ENCODE data around the gene NQO2. TPM values are rescaled to one million over a fixed set of nuclear protein-coding genes. Genes with fewer than 3 reads are reported as not detected.

NQO2 gene
- total and polyA plus RNA-seq, 2 donors (not counting 1 experiment from before 2014, with no cell fraction given) = 6.2 to 21.5 TPM

DNA sequence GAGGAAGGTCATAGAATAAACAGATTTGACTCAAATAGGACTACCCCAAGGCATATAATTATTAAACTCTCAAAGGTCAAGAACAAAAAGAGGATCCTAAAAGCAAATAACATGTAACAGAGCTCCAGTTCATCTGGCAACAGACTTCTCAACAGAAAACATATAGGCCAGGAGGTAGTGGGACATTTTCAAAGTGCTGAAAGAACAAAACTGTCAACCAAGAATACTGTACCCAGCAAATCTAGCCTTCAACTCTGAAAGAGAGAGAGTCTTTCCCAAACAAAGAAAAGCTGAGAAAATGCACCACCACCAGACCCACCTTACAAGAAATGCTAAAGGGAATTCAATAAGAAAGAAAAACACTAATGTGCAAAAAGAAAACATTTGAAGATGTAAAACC lies 11.9 kb downstream of the NQO2 start:
- CTCF ChIA-PET = interaction anchor here (2.5 kb wide), 1 partner anchor 10 kb away, joined by 8 read pairs; no protein-coding TSS in a partner anchor
- DNase-seq (no peak), ATAC-seq (ENCODE audit: low read depth) (no peak)
- no peak for TF ChIP-seq EZH2 (IDR thresholded peaks at IDR 0.05; ENCODE audit: borderline replicate concordance, insufficient read depth, low read depth, low read length, poor library complexity, severe bottlenecking)
- TF ChIP-seq, protein P1, sequence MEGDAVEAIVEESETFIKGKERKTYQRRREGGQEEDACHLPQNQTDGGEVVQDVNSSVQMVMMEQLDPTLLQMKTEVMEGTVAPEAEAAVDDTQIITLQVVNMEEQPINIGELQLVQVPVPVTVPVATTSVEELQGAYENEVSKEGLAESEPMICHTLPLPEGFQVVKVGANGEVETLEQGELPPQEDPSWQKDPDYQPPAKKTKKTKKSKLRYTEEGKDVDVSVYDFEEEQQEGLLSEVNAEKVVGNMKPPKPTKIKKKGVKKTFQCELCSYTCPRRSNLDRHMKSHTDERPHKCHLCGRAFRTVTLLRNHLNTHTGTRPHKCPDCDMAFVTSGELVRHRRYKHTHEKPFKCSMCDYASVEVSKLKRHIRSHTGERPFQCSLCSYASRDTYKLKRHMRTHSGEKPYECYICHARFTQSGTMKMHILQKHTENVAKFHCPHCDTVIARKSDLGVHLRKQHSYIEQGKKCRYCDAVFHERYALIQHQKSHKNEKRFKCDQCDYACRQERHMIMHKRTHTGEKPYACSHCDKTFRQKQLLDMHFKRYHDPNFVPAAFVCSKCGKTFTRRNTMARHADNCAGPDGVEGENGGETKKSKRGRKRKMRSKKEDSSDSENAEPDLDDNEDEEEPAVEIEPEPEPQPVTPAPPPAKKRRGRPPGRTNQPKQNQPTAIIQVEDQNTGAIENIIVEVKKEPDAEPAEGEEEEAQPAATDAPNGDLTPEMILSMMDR (IDR thresholded peaks at IDR 0.05) = no peak
- H3K9me3 ChIP-seq (ENCODE audit: control extremely low read depth in 1 of 3, control insufficient read depth in 2 of 3, insufficient read depth in 1 of 3, low read length in 2 of 3) = peaks cover 2 to 21% (median 13%) of the 10 kb centered on the region in 3 donors
- H3K79me2 ChIP-seq (ENCODE audit: control insufficient read depth, insufficient read depth, low read length) = no peaks in the 10 kb centered on the region
- no peaks in the 10 kb centered on the region for H3K27me3 ChIP-seq (replicated peaks in 1 of 4; ENCODE audit: control extremely low read depth in 1 of 4, control insufficient read depth in 3 of 4, insufficient read depth in 4 of 4, low read length in 3 of 4)
- H3K4me2 ChIP-seq (replicated peaks; ENCODE audit: low read depth, low read length, poor library complexity, severe bottlenecking) = no peak overlapping the region
- intact Hi-C loops (cut with micrococcal nuclease) = no loop called here
- no peak overlapping the region for H3K4me3 ChIP-seq (ENCODE audit: control extremely low read depth in 1 of 5, extremely low read depth in 1 of 5, insufficient read depth in 1 of 5, low read depth in 2 of 5, low read length in 4 of 5)
- no peak overlapping the region for H3K9ac ChIP-seq (ENCODE audit: low read length)
- no peaks in the 10 kb centered on the region for H3K4me1 ChIP-seq (ENCODE audit: control insufficient read depth in 2 of 2, insufficient read depth in 2 of 2, low read length in 2 of 2)
- H3K27me3 Mint-ChIP-seq = no peaks in the 10 kb centered on the region
- POLR2A ChIA-PET = no interaction called here
- no peak overlapping the region for H2AFZ ChIP-seq (ENCODE audit: insufficient read depth, low read depth, low read length, poor library complexity, severe bottlenecking)
- no peaks in the 10 kb centered on the region for H4K20me1 ChIP-seq (ENCODE audit: control insufficient read depth, insufficient read depth, low read length, poor library complexity, severe bottlenecking)
- H3K27ac ChIP-seq (ENCODE audit: low read length in 2 of 2) = no peak overlapping the region
- peaks cover 0 to 14% of the 10 kb centered on the region in 2 experiments for H3K36me3 ChIP-seq (replicated peaks in 1 of 2; ENCODE audit: control extremely low read depth in 1 of 2, control insufficient read depth in 1 of 2, extremely low read depth in 1 of 2, insufficient read depth in 2 of 2, low read length in 1 of 2)
- H3K4me3 Mint-ChIP-seq = no peak overlapping the region
- H3K4me1 Mint-ChIP-seq = no peaks in the 10 kb centered on the region
- H3K27ac Mint-ChIP-seq = no peak overlapping the region
- peaks cover 11% of the 10 kb centered on the region for H3K9me3 Mint-ChIP-seq (ENCODE audit: insufficient read depth)

DNA sequence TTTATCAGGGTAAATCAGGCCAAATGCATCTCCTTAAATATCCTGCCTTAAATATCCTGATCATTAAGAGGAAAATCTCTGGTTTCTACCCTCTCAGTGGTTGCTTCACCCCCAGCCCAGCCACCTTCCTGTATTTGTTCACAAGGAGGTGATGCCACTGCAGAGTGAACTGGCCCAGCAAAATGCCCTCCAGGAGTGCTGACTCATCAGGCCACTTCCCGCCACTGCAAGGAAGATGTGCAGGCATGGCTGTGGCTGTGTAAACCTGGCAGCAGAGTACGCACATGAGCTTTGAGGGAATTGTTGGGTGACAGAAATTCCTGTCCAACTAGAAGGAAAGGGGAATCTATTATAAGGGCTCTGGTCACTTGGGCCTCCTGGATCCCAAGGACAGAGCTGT lies 13.8 kb downstream of the NQO2 start:
- no peaks in the 10 kb centered on the region for H3K4me1 ChIP-seq (ENCODE audit: control insufficient read depth in 2 of 2, insufficient read depth in 2 of 2, low read length in 2 of 2)
- no peak overlapping the region for H2AFZ ChIP-seq (ENCODE audit: insufficient read depth, low read depth, low read length, poor library complexity, severe bottlenecking)
- intact Hi-C loops (cut with micrococcal nuclease) = no loop called here
- H3K4me3 ChIP-seq (ENCODE audit: control extremely low read depth in 1 of 5, extremely low read depth in 1 of 5, insufficient read depth in 1 of 5, low read depth in 2 of 5, low read length in 4 of 5) = no peak overlapping the region
- ATAC-seq (ENCODE audit: low read depth) (no peak), DNase-seq (no peak)
- TF ChIP-seq EZH2 (IDR thresholded peaks at IDR 0.05; ENCODE audit: borderline replicate concordance, insufficient read depth, low read depth, low read length, poor library complexity, severe bottlenecking) = no peak
- TF ChIP-seq, protein P1 (IDR thresholded peaks at IDR 0.05) = no peak
- H3K9ac ChIP-seq (ENCODE audit: low read length) = no peak overlapping the region
- POLR2A ChIA-PET = no interaction called here
- Mint-ChIP-seq H3K27ac (no peak overlapping the region), H3K4me3 (no peak overlapping the region), H3K4me1 (no peaks in the 10 kb centered on the region), H3K9me3 (ENCODE audit: insufficient read depth) (peaks cover 11% of the 10 kb centered on the region), H3K27me3 (no peaks in the 10 kb centered on the region)
- H4K20me1 ChIP-seq (ENCODE audit: control insufficient read depth, insufficient read depth, low read length, poor library complexity, severe bottlenecking) = no peaks in the 10 kb centered on the region
- no peak overlapping the region for H3K4me2 ChIP-seq (replicated peaks; ENCODE audit: low read depth, low read length, poor library complexity, severe bottlenecking)
- no peak overlapping the region for H3K27ac ChIP-seq (ENCODE audit: low read length in 2 of 2)
- H3K79me2 ChIP-seq (ENCODE audit: control insufficient read depth, insufficient read depth, low read length) = no peaks in the 10 kb centered on the region
- H3K9me3 ChIP-seq (ENCODE audit: control extremely low read depth in 1 of 3, control insufficient read depth in 2 of 3, insufficient read depth in 1 of 3, low read length in 2 of 3) = peaks cover 2 to 21% (median 13%) of the 10 kb centered on the region in 3 donors
- WGBS (ENCODE audit: insufficient coverage) = 96% methylated on average over 2 of the region's 2 CpGs
- H3K36me3 ChIP-seq (replicated peaks in 1 of 2; ENCODE audit: control extremely low read depth in 1 of 2, control insufficient read depth in 1 of 2, extremely low read depth in 1 of 2, insufficient read depth in 2 of 2, low read length in 1 of 2) = peaks cover 0 to 15% of the 10 kb centered on the region in 2 experiments
- CTCF ChIA-PET = no interaction called here
- no peaks in the 10 kb centered on the region for H3K27me3 ChIP-seq (replicated peaks in 1 of 4; ENCODE audit: control extremely low read depth in 1 of 4, control insufficient read depth in 3 of 4, insufficient read depth in 4 of 4, low read length in 3 of 4)
